ENCODE data around the gene SLC4A1AP.
"Not testable (repeated sequence)": the region's sequence is repeated elsewhere in the genome, so short reads cannot be mapped to it uniquely, and the experiment has no call there.

Gene SLC4A1AP

DNA sequence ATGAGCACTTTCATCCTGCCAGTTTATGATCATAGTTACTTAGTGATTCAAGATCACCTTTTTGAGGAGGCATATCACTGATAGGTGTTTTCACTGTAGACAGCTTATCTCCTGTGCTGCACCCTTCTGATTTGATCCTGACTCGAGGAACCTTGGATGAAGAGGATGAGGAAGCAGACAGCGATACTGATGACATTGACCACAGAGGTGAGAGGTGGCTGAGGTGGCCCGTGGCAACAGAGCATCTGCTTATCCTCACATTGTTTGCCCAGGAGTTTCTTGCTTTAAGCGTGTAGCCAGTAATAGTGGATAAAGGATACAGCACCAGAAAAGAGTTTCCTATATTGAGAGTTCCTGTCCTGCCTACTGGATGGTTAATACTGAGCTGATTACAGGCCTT is 16.0 kb upstream of the SLC4A1AP start:
- in situ Hi-C loops (cut with HindIII; ENCODE audit: low sequenced_read_pairs), result no loop called here

DNA sequence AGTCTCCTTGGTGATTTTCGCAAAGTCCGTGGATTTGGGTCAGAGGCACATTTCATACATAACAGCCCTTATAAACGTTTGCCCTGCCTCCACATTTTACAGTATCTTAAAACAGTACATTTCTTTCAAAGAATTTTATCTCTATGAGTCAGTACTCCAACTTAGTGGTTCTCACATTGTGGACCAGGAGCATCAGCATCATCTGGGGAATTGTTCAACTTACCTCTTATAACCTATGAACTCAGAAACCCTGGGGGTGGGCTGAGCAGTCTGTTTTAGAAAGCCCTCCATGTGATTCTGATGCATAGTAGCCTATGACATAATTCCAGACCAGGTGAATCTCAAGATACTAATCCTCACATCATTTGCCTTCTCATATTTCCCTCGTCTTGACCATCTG is 12.6 kb upstream of the SLC4A1AP start:
- in situ Hi-C loops (cut with HindIII; ENCODE audit: low sequenced_read_pairs), result no loop called here

DNA sequence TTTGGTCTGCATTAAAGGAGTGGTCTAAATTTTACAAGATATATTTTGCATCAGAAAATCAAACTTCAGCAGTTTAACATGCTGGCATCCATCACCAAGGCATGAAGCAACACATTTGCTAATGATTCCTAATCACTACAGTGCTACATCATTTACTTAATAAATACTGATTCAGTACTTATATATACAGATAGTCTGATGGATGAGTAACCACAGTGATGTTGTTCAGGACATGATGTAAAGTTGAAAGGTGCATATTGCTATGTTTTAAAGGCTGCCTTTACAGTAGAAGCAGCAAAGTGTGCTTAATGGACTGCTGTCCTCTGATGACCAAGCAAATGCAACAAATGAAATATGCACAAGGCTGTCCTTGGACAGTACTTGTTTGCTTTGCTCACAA is 11.3 kb upstream of the SLC4A1AP start:
- in situ Hi-C loops (cut with HindIII; ENCODE audit: low sequenced_read_pairs), result no loop called here

DNA sequence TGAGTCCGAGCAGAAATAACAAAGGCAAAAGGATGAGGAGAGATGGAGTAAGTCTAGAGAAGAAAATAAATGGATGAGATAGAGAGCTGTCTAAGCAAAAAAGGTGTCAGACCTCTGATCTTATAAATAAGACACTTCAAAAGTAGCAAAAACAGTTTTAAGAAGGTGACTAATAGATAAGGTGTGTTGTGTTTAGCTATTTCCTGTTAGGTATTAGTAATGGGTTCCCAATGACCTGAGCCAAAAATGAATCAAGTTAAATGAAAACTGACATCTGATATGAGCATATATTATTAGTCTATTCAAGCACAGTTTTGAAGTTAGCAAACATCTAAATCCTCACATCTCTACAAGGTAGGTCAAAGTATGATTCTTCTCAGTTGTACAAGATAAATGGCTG is 10.9 kb upstream of the SLC4A1AP start:
- in situ Hi-C loops (cut with HindIII; ENCODE audit: low sequenced_read_pairs), result no loop called here

DNA sequence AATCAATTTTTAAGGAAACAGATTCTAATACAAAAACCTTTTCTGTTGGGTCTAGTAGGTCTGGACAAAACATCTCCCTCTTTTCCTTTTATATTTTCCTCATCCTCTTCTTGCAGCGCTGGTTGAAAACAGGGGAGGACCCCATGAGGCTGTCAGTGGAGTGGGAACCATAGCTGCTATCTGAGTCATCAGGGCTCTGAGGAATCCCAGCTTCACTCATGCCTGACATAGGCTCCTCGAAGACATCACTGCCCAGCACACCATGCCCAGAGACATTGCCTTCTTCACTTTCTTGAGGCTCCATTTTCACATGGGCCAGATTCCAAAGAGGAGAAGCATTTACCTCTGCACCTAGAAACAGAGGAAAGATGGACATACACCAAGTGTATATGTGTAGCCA is 10.3 kb upstream of the SLC4A1AP start:
- in situ Hi-C loops (cut with HindIII; ENCODE audit: low sequenced_read_pairs), result no loop called here

DNA sequence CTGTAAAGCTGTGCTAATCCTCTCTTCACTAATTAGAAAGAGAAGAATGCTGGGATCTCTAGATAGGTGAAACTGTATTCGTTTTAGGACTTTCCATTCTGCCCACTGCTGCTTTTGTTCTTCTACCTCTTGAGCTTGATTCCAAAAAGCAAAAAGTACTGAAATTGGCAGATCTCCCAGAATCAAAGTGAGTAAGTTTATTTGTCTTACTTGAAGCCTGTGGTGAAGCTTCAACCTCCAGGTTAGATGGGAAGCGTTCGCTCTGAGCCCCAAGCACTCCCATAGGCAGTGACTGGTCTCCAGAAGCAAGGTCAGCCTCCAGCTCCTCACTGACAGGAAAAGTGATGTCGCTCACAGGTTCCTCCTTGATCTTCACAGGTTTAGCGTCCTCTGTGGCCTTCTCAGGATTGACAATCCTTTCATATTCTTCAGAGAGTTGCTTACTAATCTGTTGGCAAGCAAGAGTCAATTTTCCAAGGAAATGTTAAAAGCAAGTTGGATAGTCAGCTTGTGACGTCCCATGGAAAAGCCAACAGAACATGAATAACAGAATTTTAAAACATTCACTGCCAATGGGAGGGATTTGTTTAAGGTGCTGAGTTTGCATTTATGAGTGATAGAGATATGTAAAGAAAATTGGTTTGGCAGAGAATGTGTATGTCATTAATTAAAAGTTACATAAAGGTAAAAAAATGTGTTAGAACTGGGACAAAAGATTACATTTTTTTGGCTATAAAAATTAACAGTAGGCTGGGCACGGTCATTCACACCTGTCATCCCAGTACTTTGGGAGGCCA is 8.3 kb upstream of the SLC4A1AP start:
- in situ Hi-C loops (cut with HindIII; ENCODE audit: low sequenced_read_pairs), result loop anchor here (5.0 kb wide), 1 partner anchor 83 kb away; no protein-coding TSS in a partner anchor

DNA sequence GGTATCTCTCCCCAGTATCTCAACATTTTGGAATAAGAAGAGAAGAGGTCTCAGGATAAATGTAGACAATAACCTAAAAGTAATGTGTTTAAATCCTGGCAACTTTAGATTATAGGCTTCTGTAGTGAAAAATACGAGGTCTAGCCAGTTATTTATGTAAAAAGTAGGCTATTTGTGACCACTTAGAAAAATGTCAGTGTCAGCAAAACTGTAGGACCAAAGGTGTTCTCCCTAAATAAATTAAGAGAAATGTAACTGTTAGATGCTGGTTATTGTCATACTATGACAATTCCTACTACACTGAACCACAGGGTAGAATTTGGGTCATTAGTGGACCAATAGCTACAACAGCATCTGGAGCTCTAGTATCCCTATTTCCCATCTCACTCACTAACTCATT is 2.3 kb upstream of the SLC4A1AP start:
- in situ Hi-C loops (cut with HindIII; ENCODE audit: low sequenced_read_pairs), result no loop called here

DNA sequence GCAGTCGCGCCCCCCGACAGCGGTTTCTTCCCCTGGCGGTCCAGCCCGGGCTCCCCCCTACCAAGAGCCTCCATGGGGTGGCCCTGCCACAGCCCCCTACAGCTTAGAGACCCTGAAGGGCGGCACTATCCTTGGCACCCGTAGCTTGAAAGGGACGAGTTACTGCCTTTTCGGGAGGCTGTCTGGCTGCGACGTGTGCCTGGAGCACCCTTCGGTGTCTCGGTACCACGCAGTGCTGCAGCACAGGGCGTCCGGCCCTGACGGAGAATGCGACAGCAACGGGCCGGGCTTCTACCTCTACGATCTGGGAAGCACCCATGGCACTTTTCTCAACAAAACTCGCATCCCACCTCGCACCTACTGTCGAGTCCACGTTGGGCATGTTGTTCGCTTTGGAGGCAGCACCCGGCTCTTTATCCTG is 475 bp downstream of the SLC4A1AP start:
- in situ Hi-C loops (cut with HindIII; ENCODE audit: low sequenced_read_pairs), result no loop called here

DNA sequence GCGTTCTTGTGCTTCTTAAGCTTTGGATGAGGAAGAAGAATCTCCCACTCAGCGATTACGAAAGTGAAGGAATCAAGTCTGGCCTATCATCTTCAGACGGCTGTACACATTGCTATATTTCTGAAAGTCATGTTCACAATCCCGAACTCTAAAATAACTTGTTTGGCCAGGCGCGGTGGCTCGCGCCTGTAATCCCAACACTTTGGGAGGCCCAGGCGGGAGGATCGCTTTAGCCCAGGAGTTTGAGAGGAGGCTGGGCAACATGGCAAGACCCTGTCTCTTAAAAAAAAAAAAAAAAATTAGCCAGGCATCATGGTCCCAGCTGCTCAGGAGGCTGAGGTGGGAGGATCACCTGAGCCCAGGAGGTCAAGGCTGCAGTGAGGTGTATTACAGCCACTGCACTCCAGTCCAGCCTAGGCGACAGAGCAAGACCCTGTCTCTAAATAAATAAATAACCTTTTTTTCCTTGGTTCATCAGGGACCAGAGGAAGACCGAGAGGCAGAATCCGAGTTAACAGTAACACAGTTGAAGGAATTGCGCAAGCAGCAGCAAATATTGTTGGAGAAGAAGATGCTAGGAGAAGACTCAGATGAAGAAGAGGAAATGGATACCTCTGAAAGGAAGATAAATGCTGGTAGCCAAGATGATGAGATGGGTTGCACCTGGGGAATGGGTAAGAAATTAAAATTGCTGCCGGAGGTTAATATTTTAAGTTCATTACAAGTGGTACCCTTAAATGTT is 1.1 kb downstream of the SLC4A1AP start:
- in situ Hi-C loops (cut with HindIII; ENCODE audit: low sequenced_read_pairs), result no loop called here

DNA sequence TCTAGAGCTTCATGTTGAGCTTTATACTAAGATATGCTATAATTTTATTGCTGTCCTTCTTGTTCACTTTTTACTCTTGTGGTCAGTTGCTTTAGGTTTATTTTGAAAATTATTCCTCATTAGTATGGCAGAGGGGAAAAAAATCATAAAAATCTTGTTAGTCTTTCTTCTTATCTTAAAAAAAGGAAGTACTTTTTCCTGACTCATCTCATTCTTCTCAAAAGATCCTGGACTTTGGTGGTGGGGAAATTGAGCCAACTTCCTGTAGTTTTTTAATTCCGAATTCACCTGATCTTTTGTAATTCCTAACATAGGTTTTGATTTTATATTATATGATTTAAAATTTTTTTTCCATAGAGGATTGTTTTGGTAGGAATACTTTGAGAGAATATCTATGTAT is 3.8 kb downstream of the SLC4A1AP start:
- in situ Hi-C loops (cut with HindIII; ENCODE audit: low sequenced_read_pairs), result no loop called here

DNA sequence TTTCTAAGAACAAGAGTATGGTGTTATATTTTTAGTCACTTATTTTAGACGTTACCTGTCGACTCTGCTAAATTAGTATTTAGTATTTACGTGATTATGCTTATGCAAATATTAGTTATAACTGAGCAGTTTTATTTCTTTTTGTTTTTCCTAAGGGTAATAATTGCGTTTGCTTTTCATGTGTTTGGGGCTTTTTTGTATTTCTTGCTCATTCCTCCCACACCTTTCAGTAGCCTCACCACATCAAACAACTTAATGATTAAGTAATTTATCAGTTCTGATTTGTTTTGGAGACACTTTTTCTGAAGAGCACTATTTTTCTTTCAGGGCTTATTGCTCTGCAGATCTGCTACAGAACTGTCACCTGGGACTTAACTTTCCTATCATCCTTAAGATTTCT is 7.5 kb downstream of the SLC4A1AP start:
- in situ Hi-C loops (cut with HindIII; ENCODE audit: low sequenced_read_pairs), result no loop called here

DNA sequence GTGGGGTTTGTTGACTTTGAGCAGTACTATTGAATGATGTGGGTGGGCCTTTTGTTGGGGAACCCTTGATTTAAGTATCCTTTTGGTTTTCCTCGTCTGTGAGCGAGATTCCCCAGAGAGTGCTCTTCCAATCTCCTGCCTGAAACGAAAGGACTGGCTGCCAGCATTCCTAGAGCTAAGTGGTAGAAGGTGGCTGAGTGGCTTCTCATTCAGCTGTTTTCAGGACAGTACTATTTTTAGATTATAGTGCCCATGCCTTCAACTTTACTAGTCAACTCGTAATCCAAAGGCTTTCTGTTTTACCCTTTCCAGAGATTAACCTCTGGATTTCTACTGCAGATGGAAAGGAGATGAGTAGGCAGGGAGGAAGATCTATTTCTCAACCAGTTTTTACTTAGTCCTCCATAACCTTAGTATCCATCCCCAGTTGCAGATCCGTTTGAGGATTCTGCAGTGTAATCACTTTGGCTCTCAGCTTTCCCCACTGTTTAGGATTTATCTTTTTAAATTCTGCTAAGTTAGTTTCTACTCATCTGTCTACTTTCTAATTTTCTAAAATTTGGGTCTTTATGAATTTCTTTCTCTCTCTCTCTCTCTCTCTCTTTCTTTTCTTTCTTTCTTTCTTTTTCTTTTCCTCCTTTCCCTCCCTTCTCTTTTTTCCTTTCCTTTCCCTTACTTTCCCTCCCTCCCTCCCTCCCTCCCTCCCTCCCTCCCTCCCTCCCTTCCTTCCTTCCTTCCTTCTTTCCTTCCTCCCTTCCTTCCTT is 9.2 kb downstream of the SLC4A1AP start:
- in situ Hi-C loops (cut with HindIII; ENCODE audit: low sequenced_read_pairs), result no loop called here

DNA sequence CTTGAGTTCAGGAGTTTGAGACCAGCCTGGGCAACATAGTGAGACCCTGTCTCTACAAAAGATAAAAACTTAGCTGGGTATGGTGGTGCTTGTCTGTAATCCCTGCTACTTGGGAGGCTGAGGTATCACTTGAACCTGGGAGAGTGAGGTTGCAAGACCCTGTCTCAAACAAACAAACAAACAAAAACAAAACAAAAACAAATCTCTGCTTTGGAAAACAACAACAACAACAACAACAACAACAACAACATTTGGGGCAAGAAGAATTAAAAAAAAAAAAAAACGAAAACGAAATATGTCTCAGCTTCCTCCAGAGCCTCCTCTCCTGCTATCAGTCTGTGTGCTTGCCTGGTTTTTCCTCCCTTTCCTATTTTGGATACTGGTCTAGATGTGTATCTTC is 16.9 kb downstream of the SLC4A1AP start:
- in situ Hi-C loops (cut with HindIII; ENCODE audit: low sequenced_read_pairs), result no loop called here

DNA sequence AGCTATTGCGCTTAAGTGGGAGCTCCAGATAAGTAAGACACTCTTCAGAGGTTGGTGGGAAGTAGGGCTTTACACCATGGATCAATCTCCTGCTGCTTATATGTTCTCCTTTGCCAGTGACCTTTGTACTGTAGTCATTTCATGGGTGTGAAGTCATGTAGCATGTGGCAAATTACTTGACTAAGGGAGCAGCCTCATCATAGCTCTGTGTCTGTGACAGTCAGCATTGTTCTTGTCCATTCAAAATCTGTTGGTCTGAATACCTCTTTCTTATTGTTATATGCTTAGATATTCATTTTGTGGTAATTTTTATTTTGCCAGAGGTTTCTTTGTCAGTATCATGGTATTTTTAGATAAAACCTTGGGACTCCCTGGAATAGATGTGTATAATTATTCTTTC is 18.2 kb downstream of the SLC4A1AP start:
- in situ Hi-C loops (cut with HindIII; ENCODE audit: low sequenced_read_pairs), result no loop called here

DNA sequence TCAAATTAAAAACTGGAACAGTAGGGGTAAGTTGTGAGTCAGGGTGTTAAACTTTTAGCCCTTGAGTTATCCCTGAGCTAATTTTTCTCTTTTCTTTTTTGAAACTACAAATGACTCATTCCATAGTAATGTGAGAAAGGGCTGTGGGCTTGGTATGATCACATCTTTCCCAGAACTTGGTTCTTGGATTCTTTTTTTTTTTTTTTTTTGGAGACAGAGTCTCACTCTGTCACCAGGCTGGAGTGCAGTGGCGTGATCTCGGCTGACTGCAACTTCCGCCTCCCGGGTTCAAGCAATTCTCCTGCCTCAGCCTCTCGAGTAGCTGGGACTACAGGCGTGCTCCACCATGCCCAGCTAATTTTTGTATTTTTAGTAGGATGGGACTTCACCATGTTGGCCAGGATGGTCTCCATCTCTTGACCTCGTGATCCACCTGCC is 18.7 kb downstream of the SLC4A1AP start:
- in situ Hi-C loops (cut with HindIII; ENCODE audit: low sequenced_read_pairs), result not testable (repeated sequence)

DNA sequence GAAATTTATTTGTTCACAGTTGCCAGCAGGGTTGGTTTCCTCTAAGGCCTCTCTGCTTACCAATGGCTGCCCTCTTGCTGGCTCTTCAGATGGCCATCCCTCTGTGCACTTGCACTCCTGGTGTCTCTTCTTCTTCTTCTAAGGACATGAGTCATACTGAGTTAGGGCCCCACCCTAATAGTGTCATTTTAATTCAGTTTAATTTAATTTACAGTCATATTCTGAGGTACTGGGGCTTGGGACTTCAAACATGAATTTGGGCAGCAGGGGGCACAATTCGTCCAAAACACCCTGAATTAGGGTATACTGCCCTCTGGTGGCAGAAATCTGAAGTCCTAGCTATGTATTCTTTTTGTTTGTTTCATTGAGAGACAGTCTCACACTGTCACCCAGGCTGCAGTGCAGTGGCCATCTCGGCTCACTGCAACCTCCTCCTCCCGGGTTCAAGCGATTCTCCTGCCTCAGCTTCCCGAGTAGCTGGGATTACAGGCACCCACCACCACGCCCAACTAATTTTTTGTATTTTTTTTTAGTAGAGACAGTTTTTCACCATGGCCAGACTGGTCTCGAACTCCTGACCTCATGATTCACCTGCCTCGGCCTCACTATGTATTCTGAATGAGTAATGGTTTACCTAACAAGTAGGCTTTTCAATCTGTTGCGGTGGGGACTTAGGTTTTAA is 19.8 kb downstream of the SLC4A1AP start:
- in situ Hi-C loops (cut with HindIII; ENCODE audit: low sequenced_read_pairs), result no loop called here

DNA sequence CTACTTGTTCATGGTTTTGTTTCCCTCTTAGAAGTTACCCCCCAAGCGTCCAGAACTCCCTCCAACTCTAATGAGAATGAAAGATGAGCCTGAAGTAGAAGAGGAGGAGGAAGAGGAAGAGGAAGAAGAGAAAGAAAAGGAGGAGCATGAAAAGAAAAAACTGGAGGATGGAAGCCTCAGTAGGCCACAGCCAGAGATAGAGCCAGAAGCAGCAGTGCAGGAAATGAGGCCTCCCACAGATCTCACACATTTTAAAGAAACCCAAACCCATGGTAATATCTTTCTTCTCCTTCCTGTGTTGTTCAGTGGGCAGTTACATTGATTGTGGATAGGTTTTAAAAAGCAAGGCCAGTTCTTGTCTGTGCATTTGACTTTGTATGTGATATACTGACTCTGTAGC is 21.3 kb downstream of the SLC4A1AP start:
- in situ Hi-C loops (cut with HindIII; ENCODE audit: low sequenced_read_pairs), result not testable (repeated sequence)

DNA sequence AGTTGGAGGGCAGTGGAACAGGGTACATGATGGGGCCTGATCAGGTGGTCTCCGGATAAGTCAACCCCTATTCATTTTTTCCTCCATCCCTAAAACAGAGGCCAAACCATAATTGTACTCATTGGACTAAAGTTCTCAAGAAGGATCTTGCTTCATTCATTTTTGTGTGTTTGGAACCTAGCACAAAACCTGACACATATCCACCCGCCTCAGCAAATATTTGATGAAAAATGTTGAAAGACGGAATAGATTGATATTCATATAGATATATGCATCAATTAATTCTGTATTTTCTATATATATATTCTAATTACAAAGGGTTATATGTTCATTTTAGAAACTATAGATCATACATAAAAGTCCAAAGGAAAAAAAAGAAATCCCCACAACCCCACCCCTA is 21.9 kb downstream of the SLC4A1AP start:
- in situ Hi-C loops (cut with HindIII; ENCODE audit: low sequenced_read_pairs), result no loop called here

DNA sequence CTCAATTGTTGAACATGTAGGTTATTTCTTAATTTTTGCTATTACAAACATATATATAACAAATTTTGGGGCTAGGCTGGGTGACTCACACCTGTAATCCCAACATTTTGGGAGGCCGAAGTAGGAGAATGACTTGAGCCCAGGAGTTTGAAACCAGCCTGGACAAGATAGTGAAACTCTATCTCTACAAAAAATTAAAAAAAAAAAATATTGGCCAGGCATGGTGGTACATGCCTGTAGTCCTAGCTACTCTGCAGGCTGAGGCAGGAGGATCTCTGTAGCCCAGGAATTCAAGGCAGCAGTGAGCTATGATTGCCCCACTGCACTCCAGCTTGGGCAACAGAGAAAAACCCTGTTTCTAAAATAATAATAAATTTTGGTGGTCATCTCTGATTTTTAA is 23.5 kb downstream of the SLC4A1AP start:
- in situ Hi-C loops (cut with HindIII; ENCODE audit: low sequenced_read_pairs), result no loop called here

DNA sequence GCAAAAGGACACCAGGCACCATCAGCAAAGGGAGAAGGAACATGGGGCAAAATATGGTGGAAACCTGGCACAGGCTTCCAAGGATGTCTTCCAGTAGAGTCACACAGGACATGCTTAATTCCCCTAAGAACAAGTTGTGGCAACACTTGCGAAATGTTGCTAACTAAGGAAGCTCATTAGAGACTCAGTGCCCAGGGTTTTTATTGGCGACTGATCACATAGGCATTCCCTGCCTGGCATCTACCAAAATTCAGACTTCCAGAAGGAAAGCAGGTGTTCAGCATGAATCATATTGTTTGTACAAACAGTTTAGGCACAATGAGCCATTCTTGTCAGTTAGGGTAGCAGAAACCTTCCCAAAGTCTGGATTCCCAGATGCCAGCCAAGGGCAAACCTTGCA is 25.7 kb downstream of the SLC4A1AP start:
- in situ Hi-C loops (cut with HindIII; ENCODE audit: low sequenced_read_pairs), result no loop called here

DNA sequence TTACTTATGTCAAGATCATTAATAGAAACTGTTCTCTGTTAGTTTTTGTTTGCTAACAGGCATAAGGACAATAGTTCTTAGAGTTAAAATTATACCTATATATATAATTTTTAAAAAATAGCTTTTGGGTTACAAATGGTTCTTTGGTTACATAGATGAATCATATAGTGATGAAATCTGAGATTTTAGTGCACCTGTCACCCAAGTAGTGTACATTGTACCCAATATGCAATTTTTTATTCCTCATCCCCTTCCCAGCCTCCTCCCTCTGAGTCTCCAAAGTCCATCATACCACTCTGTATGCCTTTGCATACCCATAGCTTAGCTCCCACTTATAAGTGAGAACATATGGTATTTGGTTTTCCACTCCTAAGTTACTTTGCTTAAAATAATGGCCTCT is 26.4 kb downstream of the SLC4A1AP start:
- in situ Hi-C loops (cut with HindIII; ENCODE audit: low sequenced_read_pairs), result no loop called here

All from endothelial cell of hepatic sinusoid (primary cell).